Measurements from ENCODE around the gene DAGLA. TPM values are rescaled to one million over a fixed set of nuclear protein-coding genes. Genes with fewer than 3 reads are reported as not detected.

Gene DAGLA
- total RNA-seq, 4 donors from 2014 or later = 0.29 to 5.4 (median 1.9) TPM

GRCh38 chr11:61702701-61703312 lies 22.6 kb downstream of the DAGLA start:
- intact Hi-C loops (cut with DNase I; ENCODE audit: low total_unique reads) = no loop called here
- Histone ChIP-seq H3K4me1 (peaks cover 0 to 8% of the 10 kb centered on the region in 2 donors), H3K27ac (no peak overlapping the region), H3K36me3 (no peaks in the 10 kb centered on the region), H3K4me3 (no peak overlapping the region), H3K9me3 (no peaks in the 10 kb centered on the region), H3K27me3 (no peaks in the 10 kb centered on the region)
- TF ChIP-seq, protein P1, sequence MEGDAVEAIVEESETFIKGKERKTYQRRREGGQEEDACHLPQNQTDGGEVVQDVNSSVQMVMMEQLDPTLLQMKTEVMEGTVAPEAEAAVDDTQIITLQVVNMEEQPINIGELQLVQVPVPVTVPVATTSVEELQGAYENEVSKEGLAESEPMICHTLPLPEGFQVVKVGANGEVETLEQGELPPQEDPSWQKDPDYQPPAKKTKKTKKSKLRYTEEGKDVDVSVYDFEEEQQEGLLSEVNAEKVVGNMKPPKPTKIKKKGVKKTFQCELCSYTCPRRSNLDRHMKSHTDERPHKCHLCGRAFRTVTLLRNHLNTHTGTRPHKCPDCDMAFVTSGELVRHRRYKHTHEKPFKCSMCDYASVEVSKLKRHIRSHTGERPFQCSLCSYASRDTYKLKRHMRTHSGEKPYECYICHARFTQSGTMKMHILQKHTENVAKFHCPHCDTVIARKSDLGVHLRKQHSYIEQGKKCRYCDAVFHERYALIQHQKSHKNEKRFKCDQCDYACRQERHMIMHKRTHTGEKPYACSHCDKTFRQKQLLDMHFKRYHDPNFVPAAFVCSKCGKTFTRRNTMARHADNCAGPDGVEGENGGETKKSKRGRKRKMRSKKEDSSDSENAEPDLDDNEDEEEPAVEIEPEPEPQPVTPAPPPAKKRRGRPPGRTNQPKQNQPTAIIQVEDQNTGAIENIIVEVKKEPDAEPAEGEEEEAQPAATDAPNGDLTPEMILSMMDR (IDR thresholded peaks at IDR 0.05) = no peak
- TF ChIP-seq POLR2A (IDR thresholded peaks at IDR 0.05) = no peak
- no peak for DNase-seq

GRCh38 chr11:61704838-61705237 lies 24.6 kb downstream of the DAGLA start:
- Histone ChIP-seq H3K27ac (no peak overlapping the region), H3K27me3 (no peaks in the 10 kb centered on the region), H3K36me3 (no peaks in the 10 kb centered on the region), H3K9me3 (no peaks in the 10 kb centered on the region), H3K4me3 (no peak overlapping the region), H3K4me1 (peaks cover 0 to 1% of the 10 kb centered on the region in 2 donors)
- intact Hi-C loops (cut with DNase I; ENCODE audit: low total_unique reads) = no loop called here
- DNase-seq = no peak
- TF ChIP-seq, protein P1 (IDR thresholded peaks at IDR 0.05) = no peak
- no peak for TF ChIP-seq POLR2A (IDR thresholded peaks at IDR 0.05)

DNA sequence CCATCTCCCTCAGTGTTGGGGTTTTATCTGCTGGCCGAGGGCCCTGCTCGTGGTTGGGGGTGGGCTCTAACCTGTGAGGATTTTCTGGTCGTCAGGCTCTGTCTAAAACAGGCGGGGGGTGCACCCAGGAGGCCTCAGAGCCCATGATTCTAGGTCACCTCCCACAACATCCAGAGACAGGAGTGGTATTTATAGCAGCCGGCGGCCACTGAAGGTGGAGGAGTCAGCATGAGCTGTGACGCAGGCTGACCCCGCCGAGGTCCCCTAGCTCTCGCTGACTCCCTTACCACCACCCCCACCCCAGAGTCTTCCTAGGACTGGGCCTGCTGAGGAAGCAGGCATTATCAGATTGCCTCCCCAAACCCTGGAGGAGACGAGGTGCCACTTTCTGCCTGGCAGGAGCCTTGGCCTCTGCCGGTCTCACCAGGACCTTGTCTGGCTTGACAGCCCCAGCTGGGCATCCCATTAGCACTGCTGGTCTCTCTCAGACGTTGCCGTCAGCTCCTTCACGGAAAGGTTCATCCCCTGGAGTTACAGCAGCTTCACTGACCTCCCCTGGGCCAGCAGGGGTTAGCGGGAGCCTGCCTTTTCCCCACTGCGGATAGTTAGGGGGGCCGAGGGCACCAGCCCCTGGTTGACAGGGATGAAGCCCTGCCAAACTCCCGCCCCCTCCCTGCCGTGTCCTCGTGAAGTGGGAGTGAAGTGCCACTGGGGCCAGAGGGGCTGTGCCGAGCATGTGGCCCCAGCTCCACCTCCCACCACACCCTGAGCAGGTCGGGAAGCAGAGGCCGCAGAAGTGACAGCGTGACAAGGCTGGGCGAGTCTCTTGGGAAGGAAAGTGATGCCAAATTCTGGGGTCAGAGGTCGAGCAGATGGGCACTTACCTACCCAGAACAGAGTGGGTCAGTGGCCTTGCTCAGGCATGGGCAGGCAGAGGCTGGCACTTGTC lies 26.5 kb downstream of the DAGLA start:
- no peaks in the 10 kb centered on the region for H3K36me3 ChIP-seq
- no peak for DNase-seq
- no peak for TF ChIP-seq POLR2A (IDR thresholded peaks at IDR 0.05)
- TF ChIP-seq, protein P1 (IDR thresholded peaks at IDR 0.05) = no peak
- H3K27ac ChIP-seq = no peak overlapping the region
- no peak overlapping the region for H3K4me3 ChIP-seq
- H3K9me3 ChIP-seq = no peaks in the 10 kb centered on the region
- H3K4me1 ChIP-seq = no peaks in the 10 kb centered on the region
- intact Hi-C loops (cut with DNase I; ENCODE audit: low total_unique reads) = no loop called here
- H3K27me3 ChIP-seq = no peaks in the 10 kb centered on the region

DNA sequence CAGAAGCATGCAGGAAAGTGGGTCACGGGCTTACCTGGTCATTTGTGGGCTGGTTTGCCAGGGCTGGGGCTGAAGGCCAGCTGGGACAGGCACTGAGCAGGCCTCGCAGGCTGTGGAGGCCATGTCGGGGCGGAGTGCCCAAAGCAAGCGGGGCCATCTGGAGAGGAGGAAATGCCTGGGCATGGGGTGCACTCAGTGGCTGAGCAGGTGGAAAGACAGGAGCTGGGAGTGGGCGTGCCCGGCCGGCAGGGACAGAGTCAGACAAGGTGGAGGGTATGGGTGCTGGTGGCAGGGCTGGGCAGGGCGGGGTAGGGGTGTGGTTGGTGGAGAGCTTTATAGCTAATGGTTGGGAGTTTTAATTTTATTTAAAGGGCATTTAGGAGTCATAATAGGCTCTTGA lies 27.4 kb downstream of the DAGLA start:
- intact Hi-C loops (cut with DNase I; ENCODE audit: low total_unique reads) = no loop called here
- Histone ChIP-seq H3K27ac (no peak overlapping the region), H3K4me1 (no peaks in the 10 kb centered on the region), H3K36me3 (no peaks in the 10 kb centered on the region), H3K27me3 (no peaks in the 10 kb centered on the region), H3K9me3 (no peaks in the 10 kb centered on the region), H3K4me3 (no peak overlapping the region)
- TF ChIP-seq POLR2A (IDR thresholded peaks at IDR 0.05) = no peak
- TF ChIP-seq, protein P1 (IDR thresholded peaks at IDR 0.05) = no peak
- DNase-seq = no peak

DNA sequence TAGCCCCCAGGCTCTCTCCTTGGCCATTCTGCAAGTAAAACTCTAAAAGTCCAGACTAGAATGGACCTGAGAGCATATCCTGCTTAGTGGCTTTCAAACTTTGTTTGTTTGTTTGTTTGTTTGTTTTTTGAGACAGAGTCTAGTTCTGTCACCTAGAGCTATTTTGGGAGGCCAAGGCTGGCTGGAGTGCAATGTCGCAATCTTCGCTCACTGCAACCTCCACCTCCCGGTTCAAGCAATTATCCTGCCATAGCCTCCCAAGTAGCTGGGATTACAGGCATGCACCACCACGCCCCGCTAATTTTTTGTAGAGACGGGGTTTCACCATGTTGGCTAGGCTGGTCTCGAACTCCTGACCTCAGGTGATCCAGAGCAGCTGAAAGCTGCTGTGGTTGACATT lies 28.9 kb downstream of the DAGLA start:
- no peak overlapping the region for H3K27ac ChIP-seq
- no peaks in the 10 kb centered on the region for H3K27me3 ChIP-seq
- intact Hi-C loops (cut with DNase I; ENCODE audit: low total_unique reads) = no loop called here
- no peak for DNase-seq
- H3K4me3 ChIP-seq = no peak overlapping the region
- TF ChIP-seq, protein P1 (IDR thresholded peaks at IDR 0.05) = no peak
- TF ChIP-seq POLR2A (IDR thresholded peaks at IDR 0.05) = no peak
- no peaks in the 10 kb centered on the region for H3K9me3 ChIP-seq
- no peaks in the 10 kb centered on the region for H3K36me3 ChIP-seq
- H3K4me1 ChIP-seq = no peaks in the 10 kb centered on the region

All from uterus (tissue), 4 donors.